Activated CD8-positive, alpha-beta memory T cell treated with anti-CD3 and anti-CD28 coated beads for 1 hour (primary cell): ENCODE results near the gene EXOC3L2.

Experiments used
- DNase-seq, 2 donors: peaks; one replicate each; pipeline ENCODE4 v3.0.0-alpha.2; 2020; ENCODE audit warnings: low read depth in 1 of 2; ENCODE audit errors: extremely low read depth in 1 of 2

EXOC3L2 gene

DNA sequence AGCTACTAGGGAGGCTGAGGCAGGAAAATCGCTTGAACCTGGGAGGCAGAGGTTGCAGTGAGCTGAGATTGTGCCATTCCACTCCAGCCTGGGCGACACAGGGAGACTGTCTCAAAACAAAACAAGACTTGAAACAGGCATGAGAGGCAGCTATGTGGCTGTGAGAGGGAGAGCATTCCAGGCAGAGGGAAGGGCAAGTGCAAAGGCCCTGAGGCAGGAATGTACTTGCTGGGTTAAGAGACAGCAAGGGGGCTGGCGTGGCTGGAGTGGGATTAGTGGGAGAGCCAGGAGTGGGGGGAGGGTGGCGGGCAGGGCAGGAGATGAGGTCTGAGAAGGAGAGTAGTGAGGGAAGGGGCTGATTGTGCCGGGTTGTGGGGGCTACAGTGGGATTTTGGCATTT is 21.3 kb downstream of the EXOC3L2 start:
- DNase-seq, result no peak

GRCh38 chr19:45222724-45223123 is 22.5 kb downstream of the EXOC3L2 start:
- DNase-seq, result no peak

DNA sequence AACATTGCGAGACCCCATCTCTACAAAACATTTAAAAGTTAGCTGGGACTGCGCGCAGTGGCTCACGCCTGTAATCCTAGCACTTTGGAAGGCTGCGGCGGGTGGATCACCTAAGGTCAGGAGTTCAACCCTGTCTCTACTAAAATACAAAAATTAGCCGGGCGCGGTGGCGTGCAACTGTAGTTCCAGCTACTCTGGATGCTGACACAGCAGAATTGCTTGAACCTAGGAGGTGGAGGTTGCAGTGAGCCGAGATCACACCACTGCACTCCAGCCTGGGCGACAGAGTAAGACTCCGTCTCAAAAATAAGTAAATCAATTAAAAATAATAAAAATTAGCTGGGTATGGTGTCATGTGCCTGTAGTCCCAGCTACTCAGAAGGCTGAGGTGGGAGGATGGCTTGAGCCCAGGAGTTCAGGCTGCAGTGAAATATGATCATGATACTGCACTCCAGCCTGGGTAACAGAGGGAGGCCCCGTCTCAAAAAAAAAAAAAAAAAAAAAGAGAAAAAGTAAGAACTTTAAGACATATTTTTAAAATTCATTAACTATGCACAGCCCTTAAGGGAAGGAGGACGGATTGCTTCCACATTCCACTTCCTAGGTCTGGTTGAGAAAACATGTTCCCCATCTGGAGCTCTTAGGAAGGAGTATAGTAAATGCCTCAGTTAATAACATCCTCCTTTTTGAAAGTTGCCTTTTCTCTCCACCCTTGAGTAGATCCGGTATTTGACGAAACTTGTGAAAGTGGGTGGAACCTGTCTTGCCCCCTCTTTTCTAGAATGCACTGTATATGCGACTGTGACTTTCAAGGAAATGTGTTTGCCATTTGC is 26.1 kb downstream of the EXOC3L2 start:
- no peak for DNase-seq

- DNase-seq, result no peak
Measured at GRCh38 chr19:45218426-45218825, 26.8 kb downstream of the EXOC3L2 start.

- no peak for DNase-seq
Measured at GRCh38 chr19:45217957-45218334, 27.3 kb downstream of the EXOC3L2 start.

- no peak for DNase-seq
Measured at GRCh38 chr19:45217193-45217956, 27.8 kb downstream of the EXOC3L2 start.

DNA sequence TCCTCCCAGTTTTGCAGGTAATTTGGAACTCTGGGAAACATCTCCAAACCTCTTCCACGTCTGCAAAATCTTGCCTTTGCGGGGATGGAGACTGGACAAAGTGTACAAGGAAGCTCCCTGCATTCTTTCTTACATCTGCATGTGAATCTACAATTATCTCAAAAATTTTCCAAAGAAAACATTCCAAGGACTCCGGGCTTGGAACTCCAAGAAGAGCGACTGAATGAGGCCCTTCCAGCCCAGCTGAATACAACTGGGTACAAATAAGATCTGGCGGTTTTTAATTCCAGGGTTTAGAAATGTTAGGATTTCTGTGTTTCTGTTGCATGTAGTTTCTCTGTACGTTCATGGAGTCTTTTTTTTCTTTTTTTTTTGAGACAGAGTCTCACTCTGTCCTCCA is 28.5 kb downstream of the EXOC3L2 start:
- DNase-seq, result no peak

- no peak for DNase-seq
Measured at GRCh38 chr19:45215391-45216191, 29.6 kb downstream of the EXOC3L2 start.

DNA sequence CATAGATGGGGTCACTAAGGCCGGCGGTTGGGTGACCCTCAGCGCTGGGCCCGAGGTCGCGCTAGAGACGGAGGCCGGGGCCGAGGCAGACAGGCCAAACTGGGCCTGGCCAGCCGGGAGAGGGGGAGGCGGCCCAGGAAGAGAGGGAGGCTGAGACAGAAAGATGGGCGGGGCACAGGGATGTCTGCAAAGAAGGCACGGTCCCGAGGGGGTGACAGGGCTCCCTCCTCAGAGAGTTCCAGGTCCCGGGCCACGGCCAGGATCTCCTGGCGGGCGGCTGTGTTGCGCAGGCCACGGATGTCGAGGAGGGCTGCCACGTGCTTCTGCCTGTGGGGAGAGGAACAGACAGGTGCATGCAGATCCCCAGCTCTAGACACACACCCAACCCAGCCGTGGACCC is 32.2 kb downstream of the EXOC3L2 start:
- no peak for DNase-seq

DNA sequence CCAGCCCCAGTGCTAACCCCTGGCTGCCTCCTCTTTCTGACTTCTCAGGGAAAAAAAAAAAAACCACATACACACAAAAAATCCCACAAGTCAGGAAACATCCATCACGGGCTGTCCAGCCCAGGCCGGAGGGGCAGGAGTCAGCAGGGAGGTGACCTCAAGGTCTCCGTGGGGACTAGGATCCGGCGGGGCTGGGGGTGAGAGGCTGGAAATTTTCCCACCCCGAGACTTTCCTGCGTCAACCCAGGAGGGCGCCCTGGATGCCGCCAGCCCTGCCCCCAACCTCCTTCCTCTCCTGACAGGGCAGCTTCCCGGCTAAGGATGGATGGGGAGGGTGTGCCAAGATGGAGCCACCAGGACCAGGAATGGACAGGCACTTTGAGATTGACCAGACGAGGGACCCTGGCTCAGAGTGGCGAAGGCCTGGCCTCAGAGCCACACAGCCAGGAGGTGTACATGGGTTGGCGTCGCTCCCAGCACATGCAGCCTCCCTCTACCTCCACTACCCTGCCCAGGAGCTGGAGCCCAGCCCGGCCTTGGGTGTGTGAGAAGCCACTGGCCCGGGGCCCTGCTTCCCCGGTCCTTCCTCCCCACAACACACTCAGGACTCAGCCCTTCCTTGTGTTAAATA is 33.3 kb downstream of the EXOC3L2 start:
- DNase-seq, result no peak

DNA sequence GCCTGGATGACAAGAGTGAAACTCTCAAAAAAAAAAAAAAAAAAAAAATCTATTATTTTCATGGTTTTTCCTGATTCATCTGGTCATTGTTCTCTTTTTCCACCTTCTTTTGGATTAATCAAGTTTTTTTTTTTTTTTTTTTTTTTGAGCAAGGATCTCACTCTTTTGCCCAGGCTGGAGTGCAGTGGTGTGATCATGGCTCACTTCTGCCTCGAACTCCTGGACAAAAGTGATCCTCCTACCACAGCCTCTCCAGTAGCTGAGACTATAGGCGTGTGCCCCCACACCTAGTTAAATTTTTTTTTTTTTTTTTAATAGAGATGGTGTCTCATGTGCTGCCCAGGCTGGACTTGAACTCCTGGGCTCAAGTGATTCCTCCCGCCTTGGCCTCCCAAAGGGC is 38.9 kb downstream of the EXOC3L2 start:
- no peak for DNase-seq

- DNase-seq, result no peak
Measured at GRCh38 chr19:45205810-45206209, 39.4 kb downstream of the EXOC3L2 start.

- DNase-seq, result no peak
Measured at GRCh38 chr19:45202637-45203036, 42.6 kb downstream of the EXOC3L2 start.

DNA sequence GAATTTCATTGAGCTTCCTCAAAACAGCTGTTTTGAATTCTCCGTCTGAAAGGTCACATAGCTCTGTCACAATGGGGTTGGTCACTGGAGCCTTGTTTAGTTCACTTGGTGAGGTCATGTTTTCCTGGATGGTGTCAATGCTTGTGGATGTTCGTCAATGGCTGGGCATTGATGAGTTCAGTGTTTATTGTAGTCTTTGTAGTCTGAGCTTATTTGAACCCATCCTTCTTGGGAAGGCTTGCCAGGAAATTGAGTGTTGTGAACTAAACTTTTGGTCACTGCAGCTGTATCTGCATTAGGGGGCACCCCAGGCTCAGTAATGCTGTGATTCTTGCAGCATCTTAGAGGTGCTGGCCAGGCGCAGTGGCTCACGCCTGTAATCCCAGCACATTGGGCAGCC is 44.6 kb downstream of the EXOC3L2 start:
- DNase-seq, result no peak

DNA sequence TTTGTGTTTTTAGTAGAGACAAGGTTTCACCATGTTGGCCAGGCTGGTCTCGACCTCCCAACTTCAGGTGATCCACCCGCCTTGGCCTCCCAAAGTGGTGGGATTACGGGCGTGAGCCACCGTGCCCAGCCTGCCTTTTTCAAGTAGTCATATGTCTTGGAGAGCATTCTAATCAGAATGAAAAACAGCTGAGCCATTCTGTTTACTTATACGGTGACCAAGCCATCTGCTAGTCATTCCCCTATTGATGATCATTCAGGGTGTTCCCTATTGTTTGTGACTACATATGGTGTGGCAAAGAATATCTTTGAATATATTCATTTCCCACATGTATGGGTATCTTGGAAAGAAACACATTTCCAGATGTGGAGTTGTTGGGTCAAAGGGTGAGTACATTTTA is 49.4 kb downstream of the EXOC3L2 start:
- no peak for DNase-seq

- DNase-seq, result no peak
Measured at GRCh38 chr19:45191375-45191774, 53.8 kb downstream of the EXOC3L2 start.

- no peak for DNase-seq
Measured at GRCh38 chr19:45189971-45190370, 55.2 kb downstream of the EXOC3L2 start.

DNA sequence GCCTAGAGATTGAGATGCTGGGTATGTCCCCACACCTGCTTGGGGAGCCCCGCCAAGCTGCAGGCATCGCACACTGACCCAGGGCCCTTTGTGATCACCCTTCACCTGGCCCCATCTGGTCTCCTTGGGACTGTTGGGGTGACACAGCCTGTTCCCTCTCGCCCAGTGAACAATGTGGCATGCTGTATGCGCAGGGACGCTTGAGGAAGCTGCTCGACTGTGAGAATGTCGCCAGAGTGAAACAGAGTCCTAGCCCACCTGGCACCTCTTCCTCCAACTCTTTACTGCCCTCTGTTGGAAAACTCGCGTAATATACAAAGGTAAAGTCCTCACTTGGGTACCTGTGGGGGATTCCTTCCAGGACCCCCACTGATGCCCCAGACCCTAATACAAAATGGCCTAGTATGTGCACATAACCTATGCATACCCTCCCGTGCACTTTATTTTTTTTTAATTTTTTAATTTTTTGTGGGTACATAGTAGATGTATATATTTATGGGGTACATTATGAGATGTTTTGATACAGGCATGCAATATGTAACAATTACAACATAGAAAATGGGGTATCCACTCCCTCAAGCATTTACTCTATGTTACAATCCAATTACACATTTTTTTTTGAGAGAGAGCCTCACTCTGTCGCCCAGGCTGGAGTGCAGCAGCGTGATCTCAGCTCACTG is 57.6 kb downstream of the EXOC3L2 start:
- no peak for DNase-seq

DNA sequence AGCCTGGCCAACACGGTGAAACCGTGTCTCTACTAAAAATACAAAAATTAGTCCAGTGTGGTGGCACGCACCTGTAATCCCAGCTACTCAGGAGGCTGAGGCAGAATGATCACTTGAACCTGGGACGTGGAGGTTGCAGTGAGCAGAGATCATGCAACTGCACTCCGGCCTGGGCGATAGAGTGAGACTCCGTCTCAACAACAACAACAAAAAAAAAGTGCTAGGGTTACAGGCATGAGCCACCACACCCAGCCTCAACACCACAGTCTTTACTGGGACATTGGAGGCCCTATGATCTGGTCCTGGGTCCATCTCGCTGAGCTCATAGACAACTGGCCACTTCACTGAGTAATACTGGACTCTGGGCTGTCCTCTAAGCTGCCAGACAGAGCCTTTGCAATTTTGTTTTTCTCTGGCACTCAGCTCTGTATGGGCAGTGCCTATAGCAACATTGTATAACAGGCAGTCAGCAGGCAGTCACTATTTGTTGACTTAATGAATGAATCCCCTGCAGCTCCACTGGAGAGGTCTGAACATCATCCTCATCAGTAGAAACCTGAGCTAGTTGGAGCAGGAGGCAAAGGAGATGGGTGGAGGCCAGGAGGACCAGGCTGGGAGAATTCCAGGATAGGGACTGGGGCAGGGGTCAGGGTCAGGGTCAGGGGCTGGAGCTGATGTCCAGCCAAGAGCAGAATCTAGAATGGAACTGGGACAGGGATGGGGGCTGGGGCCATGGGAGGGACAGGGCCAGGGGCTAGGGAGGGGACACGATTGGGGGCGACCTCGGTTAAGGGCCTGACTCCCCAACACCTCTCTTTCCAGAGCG is 58.5 kb downstream of the EXOC3L2 start:
- no peak for DNase-seq

DNA sequence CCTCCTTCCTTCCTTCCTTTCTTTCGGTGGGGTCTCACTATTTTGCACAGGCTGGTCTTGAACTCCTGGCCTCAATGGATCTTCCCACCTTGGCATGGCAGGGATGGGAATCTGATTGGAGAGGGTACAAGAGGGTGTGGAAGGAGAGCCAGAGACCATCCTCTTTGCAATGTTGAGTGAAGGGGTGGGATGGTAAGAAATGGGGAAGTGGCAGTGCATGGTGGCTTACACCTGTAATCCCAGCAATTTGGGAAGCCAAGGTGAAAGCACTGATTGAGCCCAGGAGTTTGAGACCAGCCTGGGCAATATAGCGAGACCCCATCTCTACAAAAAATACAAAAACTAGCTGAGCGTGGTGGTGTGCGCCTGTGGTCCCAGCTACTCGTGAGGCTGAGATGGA is 61.1 kb downstream of the EXOC3L2 start:
- no peak for DNase-seq
